BLaER1 treated with 17β-estradiol and CSF1 and Interleukin-3, amounts not matched to agents 10 nM and 100 nM (cell line): ENCODE data around the gene DOCK11.

ENCODE experiments used
- H3K27ac ChIP-seq, 11 experiments: shearing (Covaris generic); formaldehyde crosslinking; 2 replicates each; pipeline ENCODE4 v1.8.1; 2022
- H3K27me3 ChIP-seq, 11 experiments: shearing (Covaris generic); formaldehyde crosslinking; 2 replicates each; pipeline ENCODE4 v1.8.1; 2022
- H3K36me3 ChIP-seq, 11 experiments: shearing (Covaris generic); formaldehyde crosslinking; 2 replicates each; pipeline ENCODE4 v1.8.1; 2022
- H3K4me1 ChIP-seq, 10 experiments: shearing (Covaris generic); formaldehyde crosslinking; 2 replicates each; pipeline ENCODE4 v1.8.1; 2022
- H3K4me2 ChIP-seq, 11 experiments: shearing (Covaris generic); formaldehyde crosslinking; 2 replicates each; pipeline ENCODE4 v1.8.1; 2022
- H3K4me3 ChIP-seq, 10 experiments: shearing (Covaris generic); formaldehyde crosslinking; 2 replicates each; pipeline ENCODE4 v1.8.1; 2022
- H3K9ac ChIP-seq, 11 experiments: shearing (Covaris generic); formaldehyde crosslinking; 2 replicates each; pipeline ENCODE4 v1.8.1; 2022
- H3K9me3 ChIP-seq, 11 experiments: shearing (Covaris generic); formaldehyde crosslinking; replicated peaks in 1 of 11; 2 replicates each; pipeline ENCODE4 v1.8.1; 2022
- H4K20me1 ChIP-seq, 11 experiments: shearing (Covaris generic); formaldehyde crosslinking; 2 replicates each; pipeline ENCODE4 v1.8.1; 2022
- Cebpa-rat ChIP-seq, 11 experiments: shearing (Covaris generic); IDR thresholded peaks; 2 replicates each; pipeline ENCODE4 v1.8.1; 2022

The DOCK11 gene

GRCh38 chrX:118666521-118666920 is 170.9 kb downstream of the DOCK11 start:
- H3K27ac ChIP-seq, result no peak overlapping the region
- no peaks in the 10 kb centered on the region; a peak in 1 of 22 replicates for H3K27me3 ChIP-seq
- H3K4me2 ChIP-seq, result no peak overlapping the region
- H3K36me3 ChIP-seq, result peaks cover 21 to 85% (median 48%) of the 10 kb centered on the region in 11 experiments; a peak in 21 of 22 replicates
- TF ChIP-seq Cebpa-rat (IDR thresholded peaks at IDR 0.05), result no peak
- H4K20me1 ChIP-seq, result no peaks in the 10 kb centered on the region; a peak in 1 of 22 replicates
- H3K4me1 ChIP-seq, result no peaks in the 10 kb centered on the region
- H3K4me3 ChIP-seq, result no peak overlapping the region
- H3K9me3 ChIP-seq, result no peaks in the 10 kb centered on the region
- H3K9ac ChIP-seq, result no peak overlapping the region

- H3K4me2 ChIP-seq, result no peak overlapping the region
- no peak for TF ChIP-seq Cebpa-rat (IDR thresholded peaks at IDR 0.05)
- H3K4me1 ChIP-seq, result no peaks in the 10 kb centered on the region
- no peaks in the 10 kb centered on the region; a peak in 1 of 22 replicates for H3K27me3 ChIP-seq
- H3K9me3 ChIP-seq, result no peaks in the 10 kb centered on the region
- no peaks in the 10 kb centered on the region; a peak in 1 of 22 replicates for H4K20me1 ChIP-seq
- H3K36me3 ChIP-seq, result peaks cover 16 to 85% (median 47%) of the 10 kb centered on the region in 11 experiments
- H3K4me3 ChIP-seq, result no peak overlapping the region
- no peak overlapping the region for H3K9ac ChIP-seq
- no peak overlapping the region for H3K27ac ChIP-seq
Observed at GRCh38 chrX:118669435-118669834, 173.8 kb downstream of the DOCK11 start.

GRCh38 chrX:118675326-118675965 is 179.8 kb downstream of the DOCK11 start:
- no peak overlapping the region for H3K4me2 ChIP-seq
- peaks cover 28 to 95% (median 64%) of the 10 kb centered on the region in 11 experiments for H3K36me3 ChIP-seq
- no peak for TF ChIP-seq Cebpa-rat (IDR thresholded peaks at IDR 0.05)

GRCh38 chrX:118675966-118676349 is 180.3 kb downstream of the DOCK11 start:
- Histone ChIP-seq H3K9me3 (no peaks in the 10 kb centered on the region), H3K27ac (no peak overlapping the region), H3K27me3 (no peaks in the 10 kb centered on the region; a peak in 1 of 22 replicates), H4K20me1 (peaks cover 0 to 4% (median 0%) of the 10 kb centered on the region in 11 experiments; a peak in 1 of 22 replicates), H3K9ac (no peak overlapping the region), H3K4me2 (no peak overlapping the region), H3K4me1 (no peaks in the 10 kb centered on the region), H3K36me3 (peaks cover 28 to 97% (median 69%) of the 10 kb centered on the region in 11 experiments), H3K4me3 (no peak overlapping the region)
- TF ChIP-seq Cebpa-rat (IDR thresholded peaks at IDR 0.05), result no peak

More at GRCh38 chrX:118675326-118675965, 179.8 kb downstream of the DOCK11 start:
- Histone ChIP-seq H3K27ac (no peak overlapping the region), H4K20me1 (peaks cover 0 to 4% (median 0%) of the 10 kb centered on the region in 11 experiments; a peak in 1 of 22 replicates), H3K27me3 (no peaks in the 10 kb centered on the region; a peak in 1 of 22 replicates), H3K9ac (no peak overlapping the region), H3K4me1 (no peaks in the 10 kb centered on the region), H3K4me3 (no peak overlapping the region), H3K9me3 (no peaks in the 10 kb centered on the region)

GRCh38 chrX:118677318-118677717 is 181.7 kb downstream of the DOCK11 start:
- Histone ChIP-seq H3K4me1 (no peaks in the 10 kb centered on the region), H3K9me3 (no peaks in the 10 kb centered on the region), H3K27ac (no peak overlapping the region), H3K4me2 (no peak overlapping the region), H3K36me3 (peaks cover 28 to 97% (median 72%) of the 10 kb centered on the region in 11 experiments), H3K27me3 (peaks cover 0 to 2% (median 0%) of the 10 kb centered on the region in 11 experiments; a peak in 1 of 22 replicates), H3K9ac (no peak overlapping the region), H4K20me1 (peaks cover 0 to 4% (median 0%) of the 10 kb centered on the region in 11 experiments; a peak in 1 of 22 replicates), H3K4me3 (no peak overlapping the region)
- TF ChIP-seq Cebpa-rat (IDR thresholded peaks at IDR 0.05), result no peak

GRCh38 chrX:118679290-118679689 is 183.7 kb downstream of the DOCK11 start:
- Histone ChIP-seq H3K27ac (no peak overlapping the region), H3K9me3 (no peaks in the 10 kb centered on the region), H3K27me3 (peaks cover 0 to 7% (median 0%) of the 10 kb centered on the region in 11 experiments; a peak in 1 of 22 replicates), H3K9ac (no peak overlapping the region), H3K36me3 (peaks cover 24 to 95% (median 56%) of the 10 kb centered on the region in 11 experiments), H3K4me1 (no peaks in the 10 kb centered on the region), H4K20me1 (peaks cover 0 to 4% (median 0%) of the 10 kb centered on the region in 11 experiments; a peak in 1 of 22 replicates), H3K4me2 (no peak overlapping the region), H3K4me3 (no peak overlapping the region)
- no peak for TF ChIP-seq Cebpa-rat (IDR thresholded peaks at IDR 0.05)

- H3K36me3 ChIP-seq, result peaks cover 20 to 96% (median 53%) of the 10 kb centered on the region in 11 experiments
- peaks cover 0 to 7% (median 0%) of the 10 kb centered on the region in 11 experiments; a peak in 1 of 22 replicates for H3K27me3 ChIP-seq
- no peak overlapping the region for H3K4me2 ChIP-seq
Observed at GRCh38 chrX:118682258-118683014, 186.8 kb downstream of the DOCK11 start.

GRCh38 chrX:118685393-118685792 is 189.8 kb downstream of the DOCK11 start:
- H3K9ac ChIP-seq, result no peak overlapping the region
- TF ChIP-seq Cebpa-rat (IDR thresholded peaks at IDR 0.05), result no peak
- no peaks in the 10 kb centered on the region for H3K4me1 ChIP-seq
- H3K27me3 ChIP-seq, result peaks cover 0 to 7% (median 0%) of the 10 kb centered on the region in 11 experiments; a peak in 1 of 22 replicates
- H3K4me3 ChIP-seq, result no peak overlapping the region
- no peak overlapping the region for H3K27ac ChIP-seq
- H3K36me3 ChIP-seq, result peaks cover 15 to 92% (median 46%) of the 10 kb centered on the region in 11 experiments; a peak in 21 of 22 replicates
- H3K9me3 ChIP-seq, result no peaks in the 10 kb centered on the region; a peak in 1 of 22 replicates
- H4K20me1 ChIP-seq, result no peaks in the 10 kb centered on the region
- H3K4me2 ChIP-seq, result no peak overlapping the region

More at GRCh38 chrX:118682258-118683014, 186.8 kb downstream of the DOCK11 start:
- Histone ChIP-seq H3K9ac (no peak overlapping the region), H4K20me1 (no peaks in the 10 kb centered on the region), H3K27ac (no peak overlapping the region), H3K4me3 (no peak overlapping the region), H3K9me3 (no peaks in the 10 kb centered on the region; a peak in 1 of 22 replicates), H3K4me1 (no peaks in the 10 kb centered on the region)
- TF ChIP-seq Cebpa-rat (IDR thresholded peaks at IDR 0.05), result no peak

GRCh38 chrX:118688935-118689334 is 193.3 kb downstream of the DOCK11 start:
- H3K4me1 ChIP-seq, result peaks cover 0 to 9% (median 0%) of the 10 kb centered on the region in 10 experiments; a peak in 7 of 20 replicates
- peaks cover 0 to 4% (median 0%) of the 10 kb centered on the region in 11 experiments; a peak in 3 of 22 replicates for H3K9me3 ChIP-seq
- H3K4me3 ChIP-seq, result no peak overlapping the region
- H4K20me1 ChIP-seq, result no peaks in the 10 kb centered on the region
- no peak overlapping the region for H3K9ac ChIP-seq
- no peak overlapping the region for H3K4me2 ChIP-seq
- H3K27me3 ChIP-seq, result no peaks in the 10 kb centered on the region
- no peak for TF ChIP-seq Cebpa-rat (IDR thresholded peaks at IDR 0.05)
- H3K27ac ChIP-seq, result no peak overlapping the region
- H3K36me3 ChIP-seq, result peaks cover 5 to 67% (median 36%) of the 10 kb centered on the region in 11 experiments; a peak in 20 of 22 replicates
